ENCODE measurements around the gene CLASRP. TPM values are rescaled to one million over a fixed set of nuclear protein-coding genes. Genes with fewer than 3 reads are reported as not detected.
"Not testable (repeated sequence)": the region's sequence is repeated elsewhere in the genome, so short reads cannot be mapped to it uniquely, and the experiment has no call there.

The CLASRP gene
- total RNA-seq, 1 donor from 2014 or later, result 49.1 TPM

DNA sequence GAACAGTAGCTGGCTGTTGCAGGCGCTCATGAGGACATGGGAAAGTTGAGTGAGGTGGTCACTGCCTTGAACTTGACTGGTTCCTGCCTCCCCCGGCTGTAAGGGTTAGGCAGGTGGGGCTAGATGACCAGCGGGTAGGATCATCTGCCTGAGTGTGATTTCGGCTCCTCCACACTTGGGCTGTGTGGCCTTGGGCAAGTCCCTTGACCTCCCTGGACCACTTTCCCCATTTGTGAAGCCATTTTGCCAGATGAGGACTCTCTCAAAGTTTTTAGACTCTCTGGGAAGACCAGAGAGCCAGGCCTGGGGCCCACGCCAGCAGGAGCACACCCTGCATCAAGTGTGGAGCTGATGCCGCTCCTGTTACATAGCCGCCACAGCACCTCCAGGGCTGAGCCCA, 63.6 kb downstream of the CLASRP start:
- no peaks in the 10 kb centered on the region for H3K36me3 Mint-ChIP-seq (ENCODE audit: low read depth)
- DNase-seq (ENCODE audit: low spot score), result no peak

DNA sequence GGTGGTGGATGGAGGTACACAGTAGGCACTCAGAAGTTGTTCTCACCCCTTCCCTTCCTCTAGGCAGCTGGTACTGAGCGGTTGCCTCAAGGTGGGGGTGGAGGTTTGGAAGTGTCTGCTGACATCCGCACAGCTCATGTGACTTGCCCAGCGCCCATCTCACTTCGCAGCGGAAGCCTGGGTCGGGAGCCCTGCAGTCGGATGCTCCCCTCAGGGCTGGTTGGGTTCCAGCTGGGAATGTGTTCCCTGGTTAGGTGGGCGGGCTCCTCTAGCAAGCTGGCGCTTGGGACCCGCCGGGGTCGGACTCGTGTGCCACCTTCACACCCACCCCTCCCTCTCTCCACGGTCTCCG, 64.3 kb downstream of the CLASRP start:
- H3K4me1 Mint-ChIP-seq (ENCODE audit: low read depth), result peaks cover 42% of the 10 kb centered on the region
- peak overlapping the region; percentile 27 for H3K27ac Mint-ChIP-seq (ENCODE audit: unreplicated experiment)
- no peaks in the 10 kb centered on the region for H3K9me3 Mint-ChIP-seq (ENCODE audit: low read depth)
- H3K36me3 Mint-ChIP-seq (ENCODE audit: low read depth), result no peaks in the 10 kb centered on the region
- H3K4me3 Mint-ChIP-seq (ENCODE audit: unreplicated experiment), result no peak overlapping the region
- TF ChIP-seq, protein P1, sequence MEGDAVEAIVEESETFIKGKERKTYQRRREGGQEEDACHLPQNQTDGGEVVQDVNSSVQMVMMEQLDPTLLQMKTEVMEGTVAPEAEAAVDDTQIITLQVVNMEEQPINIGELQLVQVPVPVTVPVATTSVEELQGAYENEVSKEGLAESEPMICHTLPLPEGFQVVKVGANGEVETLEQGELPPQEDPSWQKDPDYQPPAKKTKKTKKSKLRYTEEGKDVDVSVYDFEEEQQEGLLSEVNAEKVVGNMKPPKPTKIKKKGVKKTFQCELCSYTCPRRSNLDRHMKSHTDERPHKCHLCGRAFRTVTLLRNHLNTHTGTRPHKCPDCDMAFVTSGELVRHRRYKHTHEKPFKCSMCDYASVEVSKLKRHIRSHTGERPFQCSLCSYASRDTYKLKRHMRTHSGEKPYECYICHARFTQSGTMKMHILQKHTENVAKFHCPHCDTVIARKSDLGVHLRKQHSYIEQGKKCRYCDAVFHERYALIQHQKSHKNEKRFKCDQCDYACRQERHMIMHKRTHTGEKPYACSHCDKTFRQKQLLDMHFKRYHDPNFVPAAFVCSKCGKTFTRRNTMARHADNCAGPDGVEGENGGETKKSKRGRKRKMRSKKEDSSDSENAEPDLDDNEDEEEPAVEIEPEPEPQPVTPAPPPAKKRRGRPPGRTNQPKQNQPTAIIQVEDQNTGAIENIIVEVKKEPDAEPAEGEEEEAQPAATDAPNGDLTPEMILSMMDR (IDR thresholded peaks at IDR 0.05), result no peak
- no peak for DNase-seq (ENCODE audit: low spot score)
- no peaks in the 10 kb centered on the region for H3K27me3 Mint-ChIP-seq (ENCODE audit: low read depth)

More for the DNA sequence above, 63.6 kb downstream of the CLASRP start:
- no peak overlapping the region for H3K27ac Mint-ChIP-seq (ENCODE audit: unreplicated experiment)
- no peak overlapping the region for H3K4me3 Mint-ChIP-seq (ENCODE audit: unreplicated experiment)
- H3K27me3 Mint-ChIP-seq (ENCODE audit: low read depth), result no peaks in the 10 kb centered on the region
- TF ChIP-seq, protein P1 (IDR thresholded peaks at IDR 0.05), result no peak
- peaks cover 49% of the 10 kb centered on the region for H3K4me1 Mint-ChIP-seq (ENCODE audit: low read depth)
- H3K9me3 Mint-ChIP-seq (ENCODE audit: low read depth), result no peaks in the 10 kb centered on the region

DNA sequence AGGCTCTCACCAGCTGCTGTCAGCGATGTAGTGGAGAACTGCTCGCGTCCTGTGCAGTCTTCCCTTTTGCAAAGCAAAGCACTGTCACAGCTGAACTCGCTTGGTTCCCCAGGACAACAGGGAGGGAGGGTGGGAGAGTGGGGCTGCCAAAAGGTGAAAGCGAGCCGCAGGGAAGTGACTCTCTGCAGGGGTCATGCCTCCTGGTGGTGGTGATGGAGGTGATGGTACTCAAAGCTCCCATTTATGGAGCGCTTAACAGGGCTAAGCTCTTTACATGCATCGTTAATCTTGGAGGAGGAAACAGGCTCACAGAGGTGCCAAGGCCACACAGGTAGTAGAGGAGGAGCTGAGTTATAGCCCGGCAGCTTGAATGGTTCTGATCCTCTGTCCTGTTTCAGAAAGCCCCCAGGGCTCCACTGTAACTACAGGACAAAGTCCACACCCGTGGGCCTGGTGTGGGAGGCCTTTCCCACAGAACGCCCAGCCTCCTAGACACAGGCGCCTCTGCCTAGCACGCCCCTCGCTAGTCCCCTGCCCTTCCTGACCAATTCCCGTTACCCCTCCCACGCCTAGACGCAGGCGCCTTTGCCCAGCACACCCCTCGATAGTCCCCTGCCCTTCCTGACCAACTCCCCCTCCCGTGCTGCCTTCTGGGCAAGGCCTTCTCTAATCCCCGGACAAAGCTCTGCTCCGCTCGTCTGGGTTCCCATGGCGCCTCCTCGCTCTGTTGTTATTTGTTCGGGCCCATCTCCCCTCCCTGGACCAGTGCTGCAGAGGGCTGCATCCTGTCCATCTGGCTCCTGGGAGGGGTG, 64.9 kb downstream of the CLASRP start:
- Mint-ChIP-seq H3K9me3 (ENCODE audit: low read depth) (no peaks in the 10 kb centered on the region), H3K27ac (ENCODE audit: unreplicated experiment) (peak overlapping the region; percentile 54), H3K36me3 (ENCODE audit: low read depth) (no peaks in the 10 kb centered on the region), H3K4me3 (ENCODE audit: unreplicated experiment) (no peak overlapping the region), H3K4me1 (ENCODE audit: low read depth) (peaks cover 36% of the 10 kb centered on the region), H3K27me3 (ENCODE audit: low read depth) (no peaks in the 10 kb centered on the region)
- TF ChIP-seq, protein P1 (IDR thresholded peaks at IDR 0.05), result no peak
- no peak for DNase-seq (ENCODE audit: low spot score)

DNA sequence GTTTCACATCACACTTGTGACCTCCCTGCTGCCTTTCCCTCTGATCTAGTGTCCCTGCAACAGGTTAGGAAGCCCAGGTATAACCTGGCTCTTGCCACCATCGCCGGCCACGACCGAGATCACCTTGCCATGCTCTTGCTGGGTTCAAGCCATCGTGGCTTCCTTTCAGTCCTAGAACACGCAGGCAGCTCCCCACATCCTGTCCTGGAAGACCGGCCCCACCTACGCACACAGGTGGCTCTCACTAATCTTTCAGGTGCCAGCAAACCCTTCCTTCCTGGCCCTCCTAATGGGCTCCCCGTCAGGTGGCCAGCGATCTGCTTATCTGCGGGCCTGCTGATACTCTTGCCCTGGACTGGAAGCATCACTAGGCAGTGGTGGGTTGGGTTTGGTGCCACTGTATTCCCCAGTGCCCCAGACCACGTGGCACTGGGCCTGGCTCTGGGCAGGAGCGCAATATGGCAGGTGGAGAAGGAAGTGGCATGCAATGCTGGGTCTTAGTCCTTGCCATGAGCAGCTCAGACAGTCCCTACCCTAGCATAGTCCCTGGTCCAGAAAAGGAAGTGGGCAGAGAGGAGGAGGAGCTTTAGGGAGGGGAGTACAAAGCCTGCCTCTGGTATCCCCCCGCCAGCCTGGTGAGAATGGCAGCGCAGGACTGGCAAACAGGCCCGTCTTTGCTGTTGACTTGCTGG, 66.0 kb downstream of the CLASRP start:
- Mint-ChIP-seq H3K36me3 (ENCODE audit: low read depth) (no peaks in the 10 kb centered on the region), H3K27me3 (ENCODE audit: low read depth) (no peaks in the 10 kb centered on the region), H3K9me3 (ENCODE audit: low read depth) (no peaks in the 10 kb centered on the region), H3K27ac (ENCODE audit: unreplicated experiment) (no peak overlapping the region), H3K4me1 (ENCODE audit: low read depth) (peaks cover 27% of the 10 kb centered on the region), H3K4me3 (ENCODE audit: unreplicated experiment) (no peak overlapping the region)
- TF ChIP-seq, protein P1 (IDR thresholded peaks at IDR 0.05), result no peak
- DNase-seq (ENCODE audit: low spot score), result no peak

DNA sequence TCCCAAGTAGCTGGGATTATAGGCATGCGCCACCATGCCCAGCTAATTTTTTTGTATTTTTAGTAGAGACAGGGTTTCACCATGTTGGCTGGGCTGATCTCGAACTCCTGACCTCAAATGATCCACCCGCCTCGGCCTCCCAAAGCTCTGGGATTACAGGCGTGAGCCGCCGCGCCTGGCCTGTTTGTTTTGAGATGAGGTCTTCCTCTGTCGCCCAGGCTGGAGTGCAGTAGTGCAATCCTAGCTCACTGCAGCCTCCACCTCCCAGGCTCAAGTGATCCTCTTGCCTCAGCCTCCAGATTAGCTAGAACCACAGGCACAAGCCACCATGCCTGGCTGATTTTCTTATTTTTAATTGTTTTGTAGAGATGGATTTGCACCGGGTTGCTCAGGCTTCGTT, 67.5 kb downstream of the CLASRP start:
- H3K9me3 Mint-ChIP-seq (ENCODE audit: low read depth); H3K36me3 Mint-ChIP-seq (ENCODE audit: low read depth); H3K27ac Mint-ChIP-seq (ENCODE audit: unreplicated experiment); H3K27me3 Mint-ChIP-seq (ENCODE audit: low read depth); DNase-seq (ENCODE audit: low spot score); H3K4me3 Mint-ChIP-seq (ENCODE audit: unreplicated experiment): not testable (repeated sequence)
- H3K4me1 Mint-ChIP-seq (ENCODE audit: low read depth), result peaks cover 17% of the 10 kb centered on the region
